Nephron (organoid): ENCODE results near the gene OR7C2.
A peak's percentile ranks its signal among the peaks of the same experiment; 100 is the strongest.

Source experiments
- H3K27ac Mint-ChIP-seq, 3 experiments: 2 replicates each; pipeline ENCODE4 v1.8.0; 2020; ENCODE audit warnings: mixed read lengths in 3 of 3, mild to moderate bottlenecking in 2 of 3, moderate library complexity in 1 of 3
- H3K27me3 Mint-ChIP-seq: 2 replicates; pipeline ENCODE4 v1.8.0; 2021; ENCODE audit warnings: low read depth, mild to moderate bottlenecking, moderate library complexity, mixed read lengths
- H3K36me3 Mint-ChIP-seq: 2 replicates; pipeline ENCODE4 v1.8.0; 2020; ENCODE audit warnings: low read depth, mixed read lengths
- H3K4me1 Mint-ChIP-seq: 2 replicates; pipeline ENCODE4 v1.8.0; 2020; ENCODE audit warnings: mixed read lengths
- H3K4me3 Mint-ChIP-seq, 3 experiments: 2 replicates each; pipeline ENCODE4 v1.8.0; 2020; ENCODE audit warnings: mild to moderate bottlenecking in 3 of 3, mixed read lengths in 3 of 3, moderate library complexity in 2 of 3
- H3K9me3 Mint-ChIP-seq: 2 replicates; pipeline ENCODE4 v1.8.0; 2020; ENCODE audit warnings: mixed read lengths
- CTCF ChIP-seq, 3 experiments: fragments of 200-600 bp; sonication (generic); IDR thresholded peaks; one replicate each; pipeline ENCODE4 v1.5.0; 2021; ENCODE audit warnings: antibody characterized with exemption in 3 of 3; ENCODE audit not compliant: unreplicated experiment in 3 of 3

Gene OR7C2

GRCh38 chr19:14971474-14971873 lies 30.2 kb downstream of the OR7C2 start:
- no peak overlapping the region for H3K4me3 Mint-ChIP-seq
- H3K9me3 Mint-ChIP-seq: no peaks in the 10 kb centered on the region
- H3K36me3 Mint-ChIP-seq: peaks cover 5% of the 10 kb centered on the region
- H3K27ac Mint-ChIP-seq: no peak overlapping the region
- TF ChIP-seq CTCF (IDR thresholded peaks at IDR 0.05; ENCODE audit: unreplicated experiment in 3 of 3): no peak
- H3K27me3 Mint-ChIP-seq: no peaks in the 10 kb centered on the region
- H3K4me1 Mint-ChIP-seq: no peaks in the 10 kb centered on the region

- Mint-ChIP-seq H3K4me1 (no peaks in the 10 kb centered on the region), H3K36me3 (peaks cover 5% of the 10 kb centered on the region), H3K27me3 (peaks cover 4% of the 10 kb centered on the region), H3K4me3 (no peak overlapping the region), H3K9me3 (no peaks in the 10 kb centered on the region), H3K27ac (no peak overlapping the region)
- TF ChIP-seq CTCF (IDR thresholded peaks at IDR 0.05; ENCODE audit: unreplicated experiment in 3 of 3): no peak
Measured at GRCh38 chr19:14972676-14973075, 31.4 kb downstream of the OR7C2 start.

- peaks cover 19% of the 10 kb centered on the region for H3K27me3 Mint-ChIP-seq
- no peaks in the 10 kb centered on the region for H3K9me3 Mint-ChIP-seq
- TF ChIP-seq CTCF (IDR thresholded peaks at IDR 0.05; ENCODE audit: unreplicated experiment in 3 of 3): no peak
- no peak overlapping the region for H3K4me3 Mint-ChIP-seq
- H3K36me3 Mint-ChIP-seq: peaks cover 3% of the 10 kb centered on the region
- no peak overlapping the region for H3K27ac Mint-ChIP-seq
- no peaks in the 10 kb centered on the region for H3K4me1 Mint-ChIP-seq
Measured at GRCh38 chr19:14974488-14974887, 33.2 kb downstream of the OR7C2 start.

- Mint-ChIP-seq H3K4me3 (no peak overlapping the region), H3K4me1 (no peaks in the 10 kb centered on the region), H3K27ac (no peak overlapping the region), H3K27me3 (peaks cover 42% of the 10 kb centered on the region), H3K9me3 (no peaks in the 10 kb centered on the region), H3K36me3 (no peaks in the 10 kb centered on the region)
- TF ChIP-seq CTCF (IDR thresholded peaks at IDR 0.05; ENCODE audit: unreplicated experiment in 3 of 3): no peak
Measured at GRCh38 chr19:14977128-14977527, 35.8 kb downstream of the OR7C2 start.

- H3K9me3 Mint-ChIP-seq: no peaks in the 10 kb centered on the region
- peaks cover 49% of the 10 kb centered on the region for H3K27me3 Mint-ChIP-seq
Measured at GRCh38 chr19:14978161-14978776, 37.0 kb downstream of the OR7C2 start.

More at GRCh38 chr19:14978161-14978776, 37.0 kb downstream of the OR7C2 start:
- no peaks in the 10 kb centered on the region for H3K36me3 Mint-ChIP-seq
- no peak overlapping the region for H3K27ac Mint-ChIP-seq
- no peak for TF ChIP-seq CTCF (IDR thresholded peaks at IDR 0.05; ENCODE audit: unreplicated experiment in 3 of 3)
- H3K4me1 Mint-ChIP-seq: no peaks in the 10 kb centered on the region
- peak overlapping the region; percentile 83 to 84 (median 83) for H3K4me3 Mint-ChIP-seq
